ENCODE measurements around the gene OR1D2. TPM values are rescaled to one million over a fixed set of nuclear protein-coding genes. Genes with fewer than 3 reads are reported as not detected.
"Not testable (repeated sequence)": the region's sequence is repeated elsewhere in the genome, so short reads cannot be mapped to it uniquely, and the experiment has no call there.

Gene OR1D2
- total RNA-seq (2021), result not detected in 2 replicates
- Bru-seq, nascent RNA, result not detected
- not detected for BruChase-seq, experiment 1, labeled RNA remaining after a 2-hour chase
- not detected for BruChase-seq, experiment 2, labeled RNA remaining after a 6-hour chase
- long read RNA-seq, result 0 reads

- peaks cover 36% of the 10 kb centered on the region for H3K27me3 ChIP-seq (replicated peaks; ENCODE audit: insufficient read depth, low read depth, low read length, poor library complexity)
- no peak within 1 kb of the TSS for H3K27ac ChIP-seq (ENCODE audit: low read depth, low read length, poor library complexity, severe bottlenecking)
- ChIA-PET POLR2A (ENCODE audit: low non-redundant PET) (no interaction called here), CTCF (no interaction called here)
- DNase-seq (ENCODE audit: low spot score), result no peak
- H3K4me1 ChIP-seq (ENCODE audit: insufficient read depth, low read length, poor library complexity, severe bottlenecking), result no peaks in the 10 kb centered on the region
- H3K4me3 ChIP-seq (ENCODE audit: low read depth, low read length, poor library complexity, severe bottlenecking), result no peak within 1 kb of the TSS
- H3K36me3 ChIP-seq (ENCODE audit: insufficient read depth, low read length, poor library complexity, severe bottlenecking), result no peaks in the 10 kb centered on the region
- intact Hi-C loops (cut with micrococcal nuclease; ENCODE audit: unreplicated experiment), result no loop called here
- H3K9me3 ChIP-seq (ENCODE audit: low read depth, low read length, poor library complexity, severe bottlenecking), result peaks cover 4% of the 10 kb centered on the region
- BruUV-seq (replicated peaks), result no TSS peak
- no peak for TF ChIP-seq CTCF (conservative IDR thresholded peaks at IDR 0.05; ENCODE audit: low read depth, low read length)
- TF ChIP-seq EZH2 (IDR thresholded peaks at IDR 0.05; ENCODE audit: borderline replicate concordance, low read depth, low read length, poor library complexity, severe bottlenecking), result no peak
Observed at GRCh38 chr17:3104322-3104721, at the start of gene OR1D2. Gene OR1D2 (minus strand): TSS chr17:3104422. CDS start chr17:3092996, 11,426 bp downstream.

- DNase-seq (ENCODE audit: low spot score); H3K27ac ChIP-seq (ENCODE audit: low read depth, low read length, poor library complexity, severe bottlenecking); BruUV-seq (replicated peaks); H3K9me3 ChIP-seq (ENCODE audit: low read depth, low read length, poor library complexity, severe bottlenecking); H3K36me3 ChIP-seq (ENCODE audit: insufficient read depth, low read length, poor library complexity, severe bottlenecking); CTCF ChIA-PET; POLR2A ChIA-PET (ENCODE audit: low non-redundant PET); H3K27me3 ChIP-seq (replicated peaks; ENCODE audit: insufficient read depth, low read depth, low read length, poor library complexity); H3K4me1 ChIP-seq (ENCODE audit: insufficient read depth, low read length, poor library complexity, severe bottlenecking); intact Hi-C loops (cut with micrococcal nuclease; ENCODE audit: unreplicated experiment); H3K4me3 ChIP-seq (ENCODE audit: low read depth, low read length, poor library complexity, severe bottlenecking): not testable (repeated sequence)
Observed at GRCh38 chr17:3137494-3137893, 33.3 kb upstream of the OR1D2 start.

- Histone ChIP-seq H3K4me1 (ENCODE audit: insufficient read depth, low read length, poor library complexity, severe bottlenecking) (no peaks in the 10 kb centered on the region), H3K9me3 (ENCODE audit: low read depth, low read length, poor library complexity, severe bottlenecking) (no peaks in the 10 kb centered on the region), H3K36me3 (ENCODE audit: insufficient read depth, low read length, poor library complexity, severe bottlenecking) (no peaks in the 10 kb centered on the region), H3K27ac (ENCODE audit: low read depth, low read length, poor library complexity, severe bottlenecking) (no peak within 1 kb of the TSS), H3K4me3 (ENCODE audit: low read depth, low read length, poor library complexity, severe bottlenecking) (no peak within 1 kb of the TSS), H3K27me3 (replicated peaks; ENCODE audit: insufficient read depth, low read depth, low read length, poor library complexity) (peaks cover 49% of the 10 kb centered on the region)
- BruUV-seq (replicated peaks), result no TSS peak
- CTCF ChIA-PET, result no interaction called here
- intact Hi-C loops (cut with micrococcal nuclease; ENCODE audit: unreplicated experiment), result no loop called here
- TF ChIP-seq EZH2 (IDR thresholded peaks at IDR 0.05; ENCODE audit: borderline replicate concordance, low read depth, low read length, poor library complexity, severe bottlenecking) (no peak), CTCF (conservative IDR thresholded peaks at IDR 0.05; ENCODE audit: low read depth, low read length) (no peak)
- POLR2A ChIA-PET (ENCODE audit: low non-redundant PET), result no interaction called here
- DNase-seq (ENCODE audit: low spot score), result no peak
Observed at GRCh38 chr17:3127451-3127850, 23.2 kb upstream of the OR1D2 start, which contains the start of gene OR1G1. Gene OR1G1 (minus strand): TSS chr17:3127551. CDS start chr17:3127551, 0 bp downstream.

- H3K27me3 ChIP-seq (replicated peaks; ENCODE audit: insufficient read depth, low read depth, low read length, poor library complexity); CTCF ChIA-PET; POLR2A ChIA-PET (ENCODE audit: low non-redundant PET); H3K27ac ChIP-seq (ENCODE audit: low read depth, low read length, poor library complexity, severe bottlenecking); BruUV-seq (replicated peaks); H3K4me3 ChIP-seq (ENCODE audit: low read depth, low read length, poor library complexity, severe bottlenecking); H3K36me3 ChIP-seq (ENCODE audit: insufficient read depth, low read length, poor library complexity, severe bottlenecking); DNase-seq (ENCODE audit: low spot score); H3K4me1 ChIP-seq (ENCODE audit: insufficient read depth, low read length, poor library complexity, severe bottlenecking); H3K9me3 ChIP-seq (ENCODE audit: low read depth, low read length, poor library complexity, severe bottlenecking); intact Hi-C loops (cut with micrococcal nuclease; ENCODE audit: unreplicated experiment): not testable (repeated sequence)
Observed at GRCh38 chr17:3073850-3074249, 30.4 kb downstream of the OR1D2 start.

- intact Hi-C loops (cut with micrococcal nuclease; ENCODE audit: unreplicated experiment); CTCF ChIA-PET: not testable (repeated sequence)
Observed at GRCh38 chr17:3065192-3065591, 39.0 kb downstream of the OR1D2 start.

GRCh38 chr17:3063507-3063906 is 40.7 kb downstream of the OR1D2 start, which contains the start of gene OR1D5:
Gene OR1D5 (minus strand): TSS chr17:3063607. CDS start chr17:3063607, 0 bp downstream.
- H3K36me3 ChIP-seq (ENCODE audit: insufficient read depth, low read length, poor library complexity, severe bottlenecking); H3K4me3 ChIP-seq (ENCODE audit: low read depth, low read length, poor library complexity, severe bottlenecking); DNase-seq (ENCODE audit: low spot score); CTCF ChIA-PET; intact Hi-C loops (cut with micrococcal nuclease; ENCODE audit: unreplicated experiment); H3K27me3 ChIP-seq (replicated peaks; ENCODE audit: insufficient read depth, low read depth, low read length, poor library complexity); H3K27ac ChIP-seq (ENCODE audit: low read depth, low read length, poor library complexity, severe bottlenecking); H3K4me1 ChIP-seq (ENCODE audit: insufficient read depth, low read length, poor library complexity, severe bottlenecking); BruUV-seq (replicated peaks); H3K9me3 ChIP-seq (ENCODE audit: low read depth, low read length, poor library complexity, severe bottlenecking); POLR2A ChIA-PET (ENCODE audit: low non-redundant PET): not testable (repeated sequence)

More at GRCh38 chr17:3065192-3065591, 39.0 kb downstream of the OR1D2 start:
- DNase-seq (ENCODE audit: low spot score); H3K27me3 ChIP-seq (replicated peaks; ENCODE audit: insufficient read depth, low read depth, low read length, poor library complexity); H3K36me3 ChIP-seq (ENCODE audit: insufficient read depth, low read length, poor library complexity, severe bottlenecking); POLR2A ChIA-PET (ENCODE audit: low non-redundant PET); H3K4me3 ChIP-seq (ENCODE audit: low read depth, low read length, poor library complexity, severe bottlenecking); H3K4me1 ChIP-seq (ENCODE audit: insufficient read depth, low read length, poor library complexity, severe bottlenecking); H3K9me3 ChIP-seq (ENCODE audit: low read depth, low read length, poor library complexity, severe bottlenecking); H3K27ac ChIP-seq (ENCODE audit: low read depth, low read length, poor library complexity, severe bottlenecking); BruUV-seq (replicated peaks): not testable (repeated sequence)

Measured in A673 (cell line).